ENCODE results near the gene PHF1. TPM values are rescaled to one million over a fixed set of nuclear protein-coding genes. Genes with fewer than 3 reads are reported as not detected.

The PHF1 gene
- total and polyA plus RNA-seq, 2 donors (not counting 1 experiment from before 2014, with no cell fraction given): 198 to 365 TPM

- peak; percentile 42 for ATAC-seq (ENCODE audit: low read depth)
- peaks cover 66% of the 10 kb centered on the region for H3K4me1 Mint-ChIP-seq
- CTCF ChIA-PET: interaction anchor here (0.7 to 1.4 kb wide), 3 partner anchors 22 to 147 kb away, joined by 3 to 4 read pairs (median 3); partner anchors contain the start of gene ZBTB9
- POLR2A ChIA-PET: interaction anchor here (0.6 to 1.3 kb wide), 3 partner anchors 80 to 114 kb away, joined by 3 to 10 read pairs (median 6); partner anchors contain the start of gene ZBTB22
- H3K9ac ChIP-seq (ENCODE audit: low read length): peak overlapping the region; percentile 69
- H3K9me3 ChIP-seq (ENCODE audit: control extremely low read depth in 1 of 3, control insufficient read depth in 2 of 3, insufficient read depth in 1 of 3, low read length in 2 of 3): no peaks in the 10 kb centered on the region
- intact Hi-C loops (cut with micrococcal nuclease): loop anchor here (1.0 kb wide), 1 partner anchor 22 kb away; the partner anchor contains the start of gene ZBTB9
- peak overlapping the region; percentile 56 to 75 for H3K27ac ChIP-seq (ENCODE audit: low read length in 2 of 2)
- H3K36me3 ChIP-seq (replicated peaks in 1 of 2; ENCODE audit: control extremely low read depth in 1 of 2, control insufficient read depth in 1 of 2, extremely low read depth in 1 of 2, insufficient read depth in 2 of 2, low read length in 1 of 2): peaks cover 6 to 19% of the 10 kb centered on the region in 2 experiments
- DNase-seq: peak; percentile 71
- peak overlapping the region; percentile 48 to 72 (median 52) for H3K4me3 ChIP-seq (ENCODE audit: control extremely low read depth in 1 of 5, extremely low read depth in 1 of 5, insufficient read depth in 1 of 5, low read depth in 2 of 5, low read length in 4 of 5)
- peak overlapping the region; percentile 98 for H3K4me2 ChIP-seq (replicated peaks; ENCODE audit: low read depth, low read length, poor library complexity, severe bottlenecking)
- peak overlapping the region; percentile 90 for H3K27ac Mint-ChIP-seq
- no peaks in the 10 kb centered on the region for H3K27me3 Mint-ChIP-seq
- H3K9me3 Mint-ChIP-seq (ENCODE audit: insufficient read depth): no peaks in the 10 kb centered on the region
- TF ChIP-seq EZH2 (IDR thresholded peaks at IDR 0.05; ENCODE audit: borderline replicate concordance, insufficient read depth, low read depth, low read length, poor library complexity, severe bottlenecking) (no peak), CTCF (IDR thresholded peaks at IDR 0.05) (no peak)
- no peaks in the 10 kb centered on the region for H4K20me1 ChIP-seq (ENCODE audit: control insufficient read depth, insufficient read depth, low read length, poor library complexity, severe bottlenecking)
- peak overlapping the region; percentile 69 for H2AFZ ChIP-seq (ENCODE audit: insufficient read depth, low read depth, low read length, poor library complexity, severe bottlenecking)
- H3K4me3 Mint-ChIP-seq: peak overlapping the region; percentile 96
- no CpG with 5 or more reads among the region's 12 CpGs for WGBS (ENCODE audit: insufficient coverage)
- no peaks in the 10 kb centered on the region for H3K27me3 ChIP-seq (replicated peaks in 1 of 4; ENCODE audit: control extremely low read depth in 1 of 4, control insufficient read depth in 3 of 4, insufficient read depth in 4 of 4, low read length in 3 of 4)
- peaks cover 13% of the 10 kb centered on the region for H3K79me2 ChIP-seq (ENCODE audit: control insufficient read depth, insufficient read depth, low read length)
- peaks cover 61 to 66% of the 10 kb centered on the region in 2 donors for H3K4me1 ChIP-seq (ENCODE audit: control insufficient read depth in 2 of 2, insufficient read depth in 2 of 2, low read length in 2 of 2)
Observed at GRCh38 chr6:33431880-33432541, 21.2 kb downstream of the PHF1 start.

DNA sequence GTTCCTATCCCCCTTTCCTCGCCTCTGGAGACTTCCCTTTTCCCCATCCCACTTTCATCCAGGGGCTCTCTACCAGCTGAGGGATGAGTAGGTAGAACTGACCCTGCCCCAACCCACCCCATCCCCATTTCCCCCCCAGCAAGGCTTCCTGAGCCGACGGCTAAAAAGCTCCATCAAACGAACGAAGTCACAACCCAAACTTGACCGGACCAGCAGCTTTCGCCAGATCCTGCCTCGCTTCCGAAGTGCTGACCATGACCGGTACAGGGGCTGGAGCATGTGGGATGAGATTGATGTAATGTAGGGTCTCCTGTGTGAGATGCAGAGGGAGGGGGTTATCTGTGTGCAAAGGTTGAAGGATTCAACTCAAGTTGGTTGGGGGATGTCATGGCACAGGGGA is 21.7 kb downstream of the PHF1 start:
- WGBS (ENCODE audit: insufficient coverage): 46% methylated on average over 9 of the region's 10 CpGs
- CTCF ChIA-PET: interaction anchor here (0.7 to 1.4 kb wide), 3 partner anchors 14 to 143 kb away, joined by 3 read pairs; partner anchors contain the start of gene ZBTB9
- H3K4me1 Mint-ChIP-seq: peaks cover 61% of the 10 kb centered on the region
- no peaks in the 10 kb centered on the region for H3K27me3 Mint-ChIP-seq
- Histone ChIP-seq H3K36me3 (replicated peaks in 1 of 2; ENCODE audit: control extremely low read depth in 1 of 2, control insufficient read depth in 1 of 2, extremely low read depth in 1 of 2, insufficient read depth in 2 of 2, low read length in 1 of 2) (peaks cover 6 to 24% of the 10 kb centered on the region in 2 experiments), H3K27ac (ENCODE audit: low read length in 2 of 2) (peak overlapping the region; percentile 56 to 75), H3K4me3 (ENCODE audit: control extremely low read depth in 1 of 5, extremely low read depth in 1 of 5, insufficient read depth in 1 of 5, low read depth in 2 of 5, low read length in 4 of 5) (peak overlapping the region; percentile 48 to 72 (median 52)), H4K20me1 (ENCODE audit: control insufficient read depth, insufficient read depth, low read length, poor library complexity, severe bottlenecking) (no peaks in the 10 kb centered on the region), H3K79me2 (ENCODE audit: control insufficient read depth, insufficient read depth, low read length) (peaks cover 13% of the 10 kb centered on the region), H2AFZ (ENCODE audit: insufficient read depth, low read depth, low read length, poor library complexity, severe bottlenecking) (peak overlapping the region; percentile 69), H3K9me3 (ENCODE audit: control extremely low read depth in 1 of 3, control insufficient read depth in 2 of 3, insufficient read depth in 1 of 3, low read length in 2 of 3) (no peaks in the 10 kb centered on the region), H3K27me3 (replicated peaks in 1 of 4; ENCODE audit: control extremely low read depth in 1 of 4, control insufficient read depth in 3 of 4, insufficient read depth in 4 of 4, low read length in 3 of 4) (no peaks in the 10 kb centered on the region), H3K4me2 (replicated peaks; ENCODE audit: low read depth, low read length, poor library complexity, severe bottlenecking) (peak overlapping the region; percentile 98), H3K4me1 (ENCODE audit: control insufficient read depth in 2 of 2, insufficient read depth in 2 of 2, low read length in 2 of 2) (peaks cover 57 to 61% of the 10 kb centered on the region in 2 donors), H3K9ac (ENCODE audit: low read length) (peak overlapping the region; percentile 69)
- intact Hi-C loops (cut with micrococcal nuclease): no loop called here
- no peaks in the 10 kb centered on the region for H3K9me3 Mint-ChIP-seq (ENCODE audit: insufficient read depth)
- H3K27ac Mint-ChIP-seq: peak overlapping the region; percentile 90
- POLR2A ChIA-PET: no interaction called here
- H3K4me3 Mint-ChIP-seq: peak overlapping the region; percentile 96
- TF ChIP-seq EZH2 (IDR thresholded peaks at IDR 0.05; ENCODE audit: borderline replicate concordance, insufficient read depth, low read depth, low read length, poor library complexity, severe bottlenecking) (no peak), CTCF (IDR thresholded peaks at IDR 0.05) (no peak)
- no peak for DNase-seq
- ATAC-seq (ENCODE audit: low read depth): no peak

Measured in B cell (primary cell).